Measurements from ENCODE around the gene FMN1. TPM values are rescaled to one million over a fixed set of nuclear protein-coding genes. Genes with fewer than 3 reads are reported as not detected.
A peak's percentile ranks its signal among the peaks of the same experiment; 100 is the strongest.

The FMN1 gene
- total RNA-seq, 1 experiment from 2014 or later, result 2.4 TPM

DNA sequence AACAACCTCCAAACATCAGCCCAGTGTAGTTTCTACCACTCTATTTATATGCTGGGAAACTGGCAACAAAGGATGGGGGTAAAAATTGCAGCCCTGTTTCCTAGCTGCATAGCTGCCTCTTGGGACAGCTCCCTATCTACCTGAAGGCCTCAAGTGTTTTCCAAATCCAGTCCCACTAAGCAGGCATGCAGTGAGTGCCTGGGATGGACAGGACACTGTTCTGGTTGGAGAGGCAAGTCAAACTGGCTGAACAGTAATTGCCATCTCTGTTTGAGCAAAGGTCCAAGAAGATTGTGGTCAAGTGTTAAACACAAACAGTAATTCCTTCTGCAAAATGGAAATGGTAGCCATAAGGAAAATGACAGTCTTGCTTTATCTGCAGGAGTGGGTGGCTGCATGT lies 125.4 kb downstream of the FMN1 start:
- ChIA-PET POLR2A (ENCODE audit: unreplicated experiment) (interaction anchor here (0.6 to 1.0 kb wide), 5 partner anchors 10 to 1032 kb away, joined by 7 to 18 read pairs (median 7); partner anchors contain the start of gene EMC7), CTCF (interaction anchor here (0.5 to 1.4 kb wide), 5 partner anchors 17 to 418 kb away, joined by 3 to 7 read pairs (median 4); no protein-coding TSS in a partner anchor)
- Histone ChIP-seq H3K4me2 (ENCODE audit: low read length) (peak overlapping the region; percentile 76), H3K36me3 (ENCODE audit: low read depth, low read length) (no peaks in the 10 kb centered on the region), H3K4me3 (ENCODE audit: low read length) (no peak overlapping the region), H3K4me1 (ENCODE audit: insufficient read depth, low read length) (peaks cover 45% of the 10 kb centered on the region), H3K27me3 (ENCODE audit: low read length) (no peaks in the 10 kb centered on the region), H3K79me2 (ENCODE audit: low read length) (peaks cover 8% of the 10 kb centered on the region; the same call in 1 of the 2 replicates), H3K9me3 (ENCODE audit: low read length) (no peaks in the 10 kb centered on the region), H3K9me2 (replicated peaks; ENCODE audit: low read length) (no peaks in the 10 kb centered on the region), H3K27ac (ENCODE audit: low read length) (peak overlapping the region; percentile 95), H2AFZ (ENCODE audit: low read length) (peak overlapping the region; percentile 83; the same call in 1 of the 2 replicates), H3F3A (ENCODE audit: low read length, unreplicated experiment) (no peaks in the 10 kb centered on the region), H4K20me1 (ENCODE audit: low read length) (no peaks in the 10 kb centered on the region), H3K9ac (ENCODE audit: low read length) (no peak overlapping the region)
- TF ChIP-seq, protein P1, sequence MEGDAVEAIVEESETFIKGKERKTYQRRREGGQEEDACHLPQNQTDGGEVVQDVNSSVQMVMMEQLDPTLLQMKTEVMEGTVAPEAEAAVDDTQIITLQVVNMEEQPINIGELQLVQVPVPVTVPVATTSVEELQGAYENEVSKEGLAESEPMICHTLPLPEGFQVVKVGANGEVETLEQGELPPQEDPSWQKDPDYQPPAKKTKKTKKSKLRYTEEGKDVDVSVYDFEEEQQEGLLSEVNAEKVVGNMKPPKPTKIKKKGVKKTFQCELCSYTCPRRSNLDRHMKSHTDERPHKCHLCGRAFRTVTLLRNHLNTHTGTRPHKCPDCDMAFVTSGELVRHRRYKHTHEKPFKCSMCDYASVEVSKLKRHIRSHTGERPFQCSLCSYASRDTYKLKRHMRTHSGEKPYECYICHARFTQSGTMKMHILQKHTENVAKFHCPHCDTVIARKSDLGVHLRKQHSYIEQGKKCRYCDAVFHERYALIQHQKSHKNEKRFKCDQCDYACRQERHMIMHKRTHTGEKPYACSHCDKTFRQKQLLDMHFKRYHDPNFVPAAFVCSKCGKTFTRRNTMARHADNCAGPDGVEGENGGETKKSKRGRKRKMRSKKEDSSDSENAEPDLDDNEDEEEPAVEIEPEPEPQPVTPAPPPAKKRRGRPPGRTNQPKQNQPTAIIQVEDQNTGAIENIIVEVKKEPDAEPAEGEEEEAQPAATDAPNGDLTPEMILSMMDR (conservative IDR thresholded peaks at IDR 0.05; ENCODE audit: low read depth, low read length), result no peak
- TF ChIP-seq EZH2phosphoT487 (IDR thresholded peaks at IDR 0.05; ENCODE audit: borderline replicate concordance, low read length) (no peak), EZH2 (IDR thresholded peaks at IDR 0.05; ENCODE audit: low read length, unreplicated experiment) (no peak)
- no TSS peak for BruUV-seq (replicated peaks)
- DNase-seq (no peak), ATAC-seq (peak; percentile 0; the same call in 1 of the 2 replicates)
- intact Hi-C loops (cut with micrococcal nuclease), result loop anchor here (2.0 kb wide), 2 partner anchors 36 to 410 kb away; no protein-coding TSS in a partner anchor

DNA sequence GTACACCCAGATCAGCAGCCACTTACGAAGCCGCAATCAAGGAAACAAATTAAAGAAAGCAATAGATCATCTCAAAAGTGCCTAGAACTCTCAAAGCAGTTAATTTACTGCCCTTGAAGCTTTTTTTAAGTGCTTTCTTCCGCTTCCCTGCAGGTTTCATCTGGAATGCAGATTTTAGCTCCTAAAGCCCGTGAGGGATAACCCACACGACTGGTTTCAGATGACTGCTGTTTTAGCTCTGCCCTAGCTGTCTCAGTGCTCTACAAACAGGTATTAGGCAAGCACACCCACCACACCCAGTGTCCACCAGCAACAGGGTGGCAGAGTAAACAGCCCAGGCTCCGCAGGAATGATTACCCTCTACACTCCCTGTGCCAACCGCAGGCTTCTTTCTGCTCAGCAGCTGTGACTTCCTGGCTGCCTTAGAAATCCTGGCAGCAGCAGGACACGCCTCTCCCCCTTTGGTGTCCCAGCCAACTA lies 126.0 kb downstream of the FMN1 start:
- ChIA-PET CTCF (interaction anchor here (0.8 to 1.4 kb wide), 5 partner anchors 18 to 417 kb away, joined by 3 to 7 read pairs (median 4); no protein-coding TSS in a partner anchor), POLR2A (ENCODE audit: unreplicated experiment) (interaction anchor here (0.6 to 1.0 kb wide), 8 partner anchors 10 to 1033 kb away, joined by 4 to 18 read pairs (median 7); partner anchors contain the start of gene EMC7)
- H3K79me2 ChIP-seq (ENCODE audit: low read length), result peaks cover 8% of the 10 kb centered on the region; the same call in 1 of the 2 replicates
- TF ChIP-seq, protein P1 (conservative IDR thresholded peaks at IDR 0.05; ENCODE audit: low read depth, low read length), result no peak
- TF ChIP-seq EZH2 (IDR thresholded peaks at IDR 0.05; ENCODE audit: low read length, unreplicated experiment) (no peak), EZH2phosphoT487 (IDR thresholded peaks at IDR 0.05; ENCODE audit: borderline replicate concordance, low read length) (no peak)
- intact Hi-C loops (cut with micrococcal nuclease), result loop anchor here (1.0 to 2.0 kb wide), 4 partner anchors 36 to 410 kb away; no protein-coding TSS in a partner anchor
- peak; percentile 97 for ATAC-seq
- peak overlapping the region; percentile 68 for H3K9ac ChIP-seq (ENCODE audit: low read length)
- peaks cover 48% of the 10 kb centered on the region for H3K4me1 ChIP-seq (ENCODE audit: insufficient read depth, low read length)
- H3K27me3 ChIP-seq (ENCODE audit: low read length), result no peaks in the 10 kb centered on the region
- peak overlapping the region; percentile 76 for H3K4me2 ChIP-seq (ENCODE audit: low read length)
- no TSS peak for BruUV-seq (replicated peaks)
- H3F3A ChIP-seq (ENCODE audit: low read length, unreplicated experiment), result no peaks in the 10 kb centered on the region
- no peaks in the 10 kb centered on the region for H3K9me3 ChIP-seq (ENCODE audit: low read length)
- no peaks in the 10 kb centered on the region for H3K36me3 ChIP-seq (ENCODE audit: low read depth, low read length)
- H4K20me1 ChIP-seq (ENCODE audit: low read length), result no peaks in the 10 kb centered on the region
- DNase-seq, result peak; percentile 97
- no peaks in the 10 kb centered on the region for H3K9me2 ChIP-seq (replicated peaks; ENCODE audit: low read length)
- peak overlapping the region; percentile 83 for H2AFZ ChIP-seq (ENCODE audit: low read length)
- peak overlapping the region; percentile 43 for H3K4me3 ChIP-seq (ENCODE audit: low read length)
- peak overlapping the region; percentile 95 for H3K27ac ChIP-seq (ENCODE audit: low read length)

All from PC-3 (cell line).